Mesodermal cell (in vitro differentiated cells): ENCODE data around the gene ACAA2.

Experiments used
- H3K27ac ChIP-seq: 2 replicates; pipeline ENCODE4 v1.7.0; 2013; ENCODE audit warnings: mild to moderate bottlenecking, low read depth, low read length, moderate library complexity; ENCODE audit not compliant: severe bottlenecking
- H3K36me3 ChIP-seq: 2 replicates; pipeline ENCODE4 v1.7.1; 2013; ENCODE audit warnings: mild to moderate bottlenecking, low read length, moderate library complexity; ENCODE audit not compliant: control insufficient read depth, insufficient read depth
- H3K4me1 ChIP-seq: one replicate; pipeline ENCODE4 v1.7.1; 2013; ENCODE audit warnings: mild to moderate bottlenecking, low read length; ENCODE audit not compliant: insufficient read depth, control insufficient read depth, poor library complexity, severe bottlenecking
- H3K4me3 ChIP-seq: 2 replicates; pipeline ENCODE4 v1.7.0; 2013; ENCODE audit warnings: low read length, control low read depth, mild to moderate bottlenecking; ENCODE audit not compliant: insufficient read depth, poor library complexity, severe bottlenecking; ENCODE audit errors: extremely low read depth
- H3K9me3 ChIP-seq: 2 replicates; pipeline ENCODE4 v1.7.1; 2013; ENCODE audit warnings: mild to moderate bottlenecking, low read length, moderate library complexity; ENCODE audit not compliant: control insufficient read depth
- whole genome bisulfite sequencing, 2 experiments: methylation state at CpG; one replicate each; pipeline ENCODE4 v1.1.5; 2013; ENCODE audit warnings: missing lambda C conversion rate in 2 of 2; ENCODE audit not compliant: insufficient coverage in 2 of 2; 5-methylcytosine and 5-hydroxymethylcytosine counted together

ACAA2 gene

GRCh38 chr18:49854681-49855080, 41.3 kb upstream of the ACAA2 start:
- no peaks in the 10 kb centered on the region for H3K36me3 ChIP-seq
- no peak overlapping the region for H3K4me3 ChIP-seq
- H3K9me3 ChIP-seq = no peaks in the 10 kb centered on the region
- 100% methylated on average over 1 of the region's 3 CpGs; no CpG with 5 or more reads in 1 of the 2 experiments for WGBS, 2 experiments
- H3K27ac ChIP-seq = no peak overlapping the region
- peaks cover 12% of the 10 kb centered on the region for H3K4me1 ChIP-seq

DNA sequence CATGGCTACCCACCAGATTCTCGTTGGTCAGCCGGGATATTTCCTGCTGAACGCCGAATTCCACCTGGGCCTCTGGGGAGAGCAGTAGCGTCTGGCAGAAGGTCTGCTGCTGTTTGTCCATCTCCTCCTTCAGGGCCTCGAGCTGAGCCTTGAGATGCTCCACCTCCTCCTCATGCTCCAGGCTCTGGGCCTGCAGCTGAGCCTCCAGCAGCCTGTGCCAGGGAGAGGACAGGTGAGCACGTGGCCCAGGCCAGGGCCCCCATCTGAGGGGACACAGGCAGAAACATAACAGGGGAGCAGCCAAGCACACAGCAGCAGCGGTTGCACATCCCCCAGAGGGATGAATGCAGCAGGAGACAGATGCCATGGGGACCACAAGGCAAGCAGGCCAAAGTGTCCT, 40.1 kb upstream of the ACAA2 start:
- Histone ChIP-seq H3K27ac (no peak overlapping the region), H3K4me3 (no peak overlapping the region), H3K9me3 (no peaks in the 10 kb centered on the region), H3K4me1 (peaks cover 14% of the 10 kb centered on the region), H3K36me3 (no peaks in the 10 kb centered on the region)
- WGBS, 2 experiments = 87 to 95% methylated on average over 8 of the region's 8 CpGs

GRCh38 chr18:49853011-49853410, 39.7 kb upstream of the ACAA2 start:
- Histone ChIP-seq H3K27ac (no peak overlapping the region), H3K4me1 (peaks cover 12% of the 10 kb centered on the region), H3K9me3 (no peaks in the 10 kb centered on the region), H3K4me3 (no peak overlapping the region), H3K36me3 (no peaks in the 10 kb centered on the region)
- WGBS, 2 experiments = 89 to 92% methylated on average over 7 of the region's 7 CpGs

DNA sequence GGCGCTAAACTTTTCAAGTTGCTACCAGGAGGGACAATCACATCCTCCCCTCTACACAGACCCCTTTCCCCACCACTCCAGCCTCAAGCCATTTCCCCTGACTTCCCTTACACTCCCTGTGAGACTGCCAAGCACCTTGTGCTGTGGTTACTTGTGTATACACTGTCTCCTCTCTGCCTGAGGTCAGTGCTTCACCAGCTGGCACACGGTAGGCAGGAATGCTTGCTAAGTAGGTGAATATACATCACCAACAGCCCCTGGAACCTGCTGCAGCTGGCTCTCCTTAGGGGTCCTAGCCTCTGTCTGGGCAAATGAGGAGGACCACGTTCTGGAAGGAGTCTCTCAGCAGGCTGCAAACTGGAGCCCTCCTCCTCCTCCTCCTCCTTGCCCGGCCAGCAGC, 38.3 kb upstream of the ACAA2 start:
- Histone ChIP-seq H3K36me3 (no peaks in the 10 kb centered on the region), H3K4me1 (peaks cover 12% of the 10 kb centered on the region), H3K4me3 (no peak overlapping the region), H3K27ac (no peak overlapping the region), H3K9me3 (no peaks in the 10 kb centered on the region)
- 58 to 78% methylated on average over 2 to 3 of the region's 4 CpGs for WGBS, 2 experiments

DNA sequence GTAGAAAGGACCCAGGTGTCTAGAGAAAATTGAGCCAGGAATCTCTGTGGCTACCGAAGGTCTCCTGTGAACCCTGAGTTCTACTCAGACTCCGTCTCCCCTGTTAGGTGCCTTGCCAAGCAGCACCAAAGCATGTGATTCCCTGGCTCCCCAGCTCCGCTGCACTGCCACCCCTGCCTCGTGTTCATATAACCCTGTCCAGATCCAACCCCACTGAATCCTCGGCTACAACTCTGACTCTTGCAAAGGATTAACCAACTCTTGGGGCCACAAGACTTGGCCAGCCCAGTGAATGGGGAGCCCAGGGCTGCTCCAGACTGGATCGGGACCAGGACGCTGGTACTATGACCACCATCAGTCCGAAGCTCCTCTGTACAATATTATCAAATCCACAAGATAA, 37.3 kb upstream of the ACAA2 start:
- H3K4me1 ChIP-seq = peaks cover 12% of the 10 kb centered on the region
- no peaks in the 10 kb centered on the region for H3K36me3 ChIP-seq
- 92 to 96% methylated on average over 8 of the region's 8 CpGs for WGBS, 2 experiments
- no peak overlapping the region for H3K27ac ChIP-seq
- H3K9me3 ChIP-seq = no peaks in the 10 kb centered on the region
- no peak overlapping the region for H3K4me3 ChIP-seq

DNA sequence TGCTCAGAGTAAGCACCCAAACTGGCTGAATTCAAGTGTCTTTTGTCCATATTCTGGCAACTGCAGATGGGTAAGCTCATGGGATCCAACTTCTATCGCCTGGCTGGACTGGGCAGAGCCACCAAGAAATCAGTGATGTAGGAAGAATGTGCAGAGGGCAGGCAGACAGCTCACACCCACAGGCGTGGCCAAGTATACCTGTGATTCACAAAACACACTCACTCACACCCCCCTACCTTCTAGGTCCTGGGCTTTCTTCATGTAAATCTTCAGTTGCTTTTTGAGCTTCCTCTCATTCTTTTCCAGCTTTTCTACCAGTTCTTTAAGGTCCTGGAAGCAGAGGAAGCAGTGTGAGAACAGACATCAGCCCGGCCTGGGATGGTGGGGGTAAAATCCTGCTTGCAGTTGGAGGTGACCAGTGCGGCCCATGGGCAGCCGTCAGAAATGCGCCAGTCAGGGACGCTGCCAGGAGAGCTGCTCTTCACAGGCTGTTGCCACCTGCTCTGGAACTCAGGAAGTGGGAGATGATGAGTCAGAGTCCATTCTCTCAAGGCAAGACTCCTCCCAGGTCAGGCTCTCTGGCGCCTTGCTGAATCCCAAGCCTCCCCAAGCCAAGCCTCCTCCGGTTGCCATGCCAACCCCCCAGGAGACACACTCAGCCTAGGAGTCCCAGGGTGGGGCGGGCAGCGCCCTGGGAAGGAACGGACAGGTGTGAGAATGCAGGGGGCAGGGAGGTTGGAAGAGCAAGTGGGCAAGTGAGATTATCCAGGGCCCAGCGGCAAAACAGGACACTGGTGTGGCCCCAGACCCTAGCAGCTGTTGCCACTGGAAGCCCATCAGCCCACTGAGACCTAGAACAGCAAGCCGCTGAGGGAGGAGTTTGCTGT, 36.2 kb upstream of the ACAA2 start:
- H3K4me1 ChIP-seq = peaks cover 12% of the 10 kb centered on the region
- no peak overlapping the region for H3K4me3 ChIP-seq
- H3K36me3 ChIP-seq = no peaks in the 10 kb centered on the region
- no peak overlapping the region for H3K27ac ChIP-seq
- 50 to 65% methylated on average over 10 to 13 of the region's 14 CpGs for WGBS, 2 experiments
- H3K9me3 ChIP-seq = no peaks in the 10 kb centered on the region

DNA sequence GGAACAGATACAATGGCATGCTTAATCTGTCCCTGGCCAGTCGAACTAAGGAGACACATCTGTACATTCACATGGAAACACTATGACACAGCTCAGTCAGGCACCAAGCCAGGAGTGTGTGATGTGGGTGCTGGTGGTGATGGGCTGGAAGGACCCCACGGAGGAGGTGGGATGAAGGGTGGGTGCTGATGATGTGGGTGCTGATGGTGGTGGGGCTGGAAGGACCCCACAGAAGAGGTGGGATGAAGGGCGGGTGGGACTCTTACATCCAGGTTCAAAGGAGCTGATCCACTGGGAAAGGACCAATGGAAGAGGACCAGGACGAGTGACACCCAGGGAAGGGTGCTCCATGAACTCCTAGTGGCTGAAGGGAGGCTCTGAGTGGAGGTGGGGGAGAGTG, 34.8 kb upstream of the ACAA2 start:
- no peaks in the 10 kb centered on the region for H3K9me3 ChIP-seq
- 75 to 92% methylated on average over 3 of the region's 4 CpGs for WGBS, 2 experiments
- no peaks in the 10 kb centered on the region for H3K36me3 ChIP-seq
- H3K4me3 ChIP-seq = no peak overlapping the region
- no peak overlapping the region for H3K27ac ChIP-seq
- H3K4me1 ChIP-seq = peaks cover 12% of the 10 kb centered on the region

DNA sequence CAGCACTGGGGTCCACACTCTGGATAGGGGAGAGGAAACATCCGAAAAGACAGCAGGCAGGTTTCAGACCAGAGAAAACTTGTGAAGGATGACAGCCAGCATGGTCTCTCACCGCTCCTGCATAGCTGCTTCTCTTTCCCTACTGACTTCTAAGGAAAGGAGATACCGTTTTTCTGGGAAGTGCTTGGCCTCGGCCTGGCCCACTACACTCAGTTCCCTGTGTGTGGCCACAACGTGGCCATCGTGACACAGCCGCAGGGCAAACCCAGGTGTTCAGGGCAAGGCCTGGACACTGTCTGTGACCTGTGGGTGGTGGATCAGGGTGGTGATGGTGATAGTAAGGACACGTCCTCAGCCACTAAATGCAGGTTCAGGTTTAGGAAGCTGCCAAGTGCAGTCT, 34.2 kb upstream of the ACAA2 start:
- Histone ChIP-seq H3K9me3 (no peaks in the 10 kb centered on the region), H3K36me3 (no peaks in the 10 kb centered on the region), H3K4me3 (no peak overlapping the region), H3K4me1 (peaks cover 12% of the 10 kb centered on the region), H3K27ac (no peak overlapping the region)
- 90 to 95% methylated on average over 7 to 8 of the region's 8 CpGs for WGBS, 2 experiments

- Histone ChIP-seq H3K4me1 (peaks cover 15% of the 10 kb centered on the region), H3K4me3 (no peak overlapping the region), H3K36me3 (no peaks in the 10 kb centered on the region), H3K9me3 (no peaks in the 10 kb centered on the region), H3K27ac (no peak overlapping the region)
- 84 to 89% methylated on average over 8 to 10 of the region's 10 CpGs for WGBS, 2 experiments
These were observed 33.6 kb upstream of the ACAA2 start for GRCh38 chr18:49846718-49847470.

DNA sequence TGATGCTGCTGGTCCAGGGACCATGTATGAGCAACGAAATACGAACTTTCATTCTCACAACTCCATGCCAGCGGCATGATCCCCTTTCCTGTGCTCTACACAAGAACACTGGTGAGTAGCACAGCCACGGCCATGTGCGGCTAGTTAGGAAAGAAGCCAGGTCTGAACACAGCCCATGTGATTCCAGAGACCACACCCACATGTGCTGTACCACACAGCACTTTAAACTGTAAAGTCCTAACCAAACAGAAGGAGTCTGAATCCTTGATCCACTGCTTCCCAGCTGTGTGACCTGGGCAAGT, 33.0 kb upstream of the ACAA2 start:
- no peaks in the 10 kb centered on the region for H3K9me3 ChIP-seq
- no peak overlapping the region for H3K27ac ChIP-seq
- no peaks in the 10 kb centered on the region for H3K36me3 ChIP-seq
- H3K4me1 ChIP-seq = peaks cover 15% of the 10 kb centered on the region
- 88 to 90% methylated on average over 3 to 5 of the region's 5 CpGs for WGBS, 2 experiments
- H3K4me3 ChIP-seq = no peak overlapping the region
